ENCODE data around the gene MUC13. TPM values are rescaled to one million over a fixed set of nuclear protein-coding genes. Genes with fewer than 3 reads are reported as not detected.

The MUC13 gene
- total RNA-seq, 4 donors from 2014 or later: 37.8 to 700 (median 401) TPM

DNA sequence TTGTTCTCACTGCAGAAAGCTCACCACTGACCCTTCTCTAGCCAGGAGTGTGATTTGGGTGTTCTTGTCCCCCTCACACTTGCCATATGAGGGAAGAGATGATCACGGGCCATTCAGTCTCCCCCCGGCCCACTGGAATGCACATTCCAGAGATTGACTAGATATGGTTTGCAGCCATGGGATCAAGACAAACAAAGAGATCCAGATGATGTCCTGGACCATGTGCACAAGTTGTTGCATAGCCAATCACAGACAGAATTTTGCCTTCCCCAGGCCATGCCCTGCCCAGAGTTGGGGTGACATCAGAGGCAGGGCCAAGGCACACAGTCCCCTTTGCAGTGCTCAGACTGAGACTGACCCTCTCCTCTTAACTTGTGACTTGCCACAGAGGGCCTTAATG is 14.8 kb downstream of the MUC13 start:
- Histone ChIP-seq H3K27ac (no peak overlapping the region), H3K36me3 (peaks cover 0 to 19% (median 9%) of the 10 kb centered on the region in 4 donors), H3K4me3 (no peak overlapping the region), H3K4me1 (no peaks in the 10 kb centered on the region), H3K9me3 (no peaks in the 10 kb centered on the region), H3K27me3 (no peaks in the 10 kb centered on the region)
- DNase-seq: no peak
- in situ Hi-C loops (cut with MboI; ENCODE audit: low pct_ligation_motif_present in 1 of 4, low pct_unique_long_range_greater_than_20kb in 1 of 4, low sequenced_read_pairs in 3 of 4): loop anchor here (10.0 to 25.0 kb wide), 4 partner anchors 65 to 515 kb away; no protein-coding TSS in a partner anchor
- intact Hi-C loops (cut with DNase I; ENCODE audit: low total_unique reads): loop anchor here (10.0 kb wide), 1 partner anchor 515 kb away; no protein-coding TSS in a partner anchor
- TF ChIP-seq EP300 (IDR thresholded peaks at IDR 0.05; ENCODE audit: low read depth) (no peak), POLR2AphosphoS5 (IDR thresholded peaks at IDR 0.05) (peak in 1 of 3 donors; percentile 24)
- WGBS, 2 donors (ENCODE audit: low coverage in 1 of 2): 79% methylated on average over 2 of the region's 2 CpGs; no CpG with 5 or more reads in 1 of the 2 donors

DNA sequence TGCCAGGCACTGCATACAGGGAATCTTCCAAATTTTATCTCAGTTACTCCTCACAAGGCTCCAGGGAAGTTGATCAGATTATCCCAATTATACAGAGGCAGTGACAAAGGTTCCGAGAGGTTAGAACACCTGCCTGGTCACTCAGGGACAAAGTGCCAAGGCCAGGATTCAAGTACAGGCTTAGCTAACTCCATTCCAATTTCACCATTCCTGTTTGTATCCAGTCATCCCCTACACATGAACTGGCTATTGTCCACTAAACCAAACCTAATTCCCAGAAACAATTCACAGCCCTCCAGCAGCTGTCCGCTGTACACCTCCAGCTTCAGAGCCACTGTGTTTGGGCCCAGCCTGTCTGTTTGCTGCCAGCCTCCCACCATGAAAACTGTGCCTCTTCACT is 16.0 kb downstream of the MUC13 start:
- H3K4me1 ChIP-seq: no peaks in the 10 kb centered on the region
- 95 to 100% methylated on average over 1 to 2 of the region's 2 CpGs for WGBS, 2 donors (ENCODE audit: low coverage in 1 of 2)
- no peak overlapping the region for H3K27ac ChIP-seq
- H3K36me3 ChIP-seq: peaks cover 0 to 20% (median 6%) of the 10 kb centered on the region in 4 donors
- in situ Hi-C loops (cut with MboI; ENCODE audit: low pct_ligation_motif_present in 1 of 4, low pct_unique_long_range_greater_than_20kb in 1 of 4, low sequenced_read_pairs in 3 of 4) (loop anchor here in 3 of 4 donors (25.0 kb wide), 2 partner anchors 331 to 356 kb away; no protein-coding TSS in a partner anchor), intact Hi-C loops (cut with DNase I; ENCODE audit: low total_unique reads) (no loop called here)
- no peaks in the 10 kb centered on the region for H3K9me3 ChIP-seq
- no peak for TF ChIP-seq POLR2AphosphoS5 (IDR thresholded peaks at IDR 0.05)
- TF ChIP-seq POLR2A (IDR thresholded peaks at IDR 0.05): no peak
- no peak for DNase-seq
- no peak overlapping the region for H3K4me3 ChIP-seq
- H3K27me3 ChIP-seq: no peaks in the 10 kb centered on the region

DNA sequence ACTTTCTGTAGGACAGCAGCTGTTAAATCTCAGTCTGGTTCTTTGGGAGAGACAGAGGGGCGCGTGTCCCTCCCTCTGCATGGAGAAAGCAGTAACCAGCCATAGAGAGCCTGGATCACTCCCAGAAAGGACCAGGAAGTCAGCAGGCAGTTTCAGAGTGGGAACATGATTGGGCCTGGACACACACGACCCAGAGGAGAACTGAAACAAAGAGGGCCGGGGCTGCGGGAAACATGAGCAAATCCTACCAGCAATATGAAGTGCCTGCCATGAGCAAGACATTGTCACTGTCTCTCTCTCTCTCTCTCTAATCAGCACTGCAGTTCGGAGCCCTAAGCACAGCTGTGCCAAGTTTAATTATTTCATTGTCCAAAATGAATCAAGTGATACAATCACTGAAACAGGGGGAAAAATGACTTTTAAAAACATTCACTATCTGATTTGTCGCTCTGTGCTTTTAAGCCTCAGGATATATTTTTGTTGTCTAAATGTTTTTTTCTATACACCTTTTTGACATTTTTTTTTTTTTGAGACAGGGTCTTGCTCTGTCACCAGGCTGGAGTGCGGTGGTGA is 17.6 kb downstream of the MUC13 start:
- DNase-seq: no peak
- Histone ChIP-seq H3K4me3 (no peak overlapping the region), H3K4me1 (no peaks in the 10 kb centered on the region), H3K27me3 (no peaks in the 10 kb centered on the region), H3K36me3 (peaks cover 0 to 32% (median 3%) of the 10 kb centered on the region in 4 donors), H3K27ac (no peak overlapping the region), H3K9me3 (no peaks in the 10 kb centered on the region)
- in situ Hi-C loops (cut with MboI; ENCODE audit: low pct_ligation_motif_present in 1 of 4, low pct_unique_long_range_greater_than_20kb in 1 of 4, low sequenced_read_pairs in 3 of 4): loop anchor here in 3 of 4 donors (25.0 kb wide), 2 partner anchors 330 to 355 kb away; no protein-coding TSS in a partner anchor
- intact Hi-C loops (cut with DNase I; ENCODE audit: low total_unique reads): no loop called here
- TF ChIP-seq EP300 (IDR thresholded peaks at IDR 0.05; ENCODE audit: low read depth) (no peak), POLR2AphosphoS5 (IDR thresholded peaks at IDR 0.05) (no peak), POLR2A (IDR thresholded peaks at IDR 0.05) (no peak)
- TF ChIP-seq, protein P1, sequence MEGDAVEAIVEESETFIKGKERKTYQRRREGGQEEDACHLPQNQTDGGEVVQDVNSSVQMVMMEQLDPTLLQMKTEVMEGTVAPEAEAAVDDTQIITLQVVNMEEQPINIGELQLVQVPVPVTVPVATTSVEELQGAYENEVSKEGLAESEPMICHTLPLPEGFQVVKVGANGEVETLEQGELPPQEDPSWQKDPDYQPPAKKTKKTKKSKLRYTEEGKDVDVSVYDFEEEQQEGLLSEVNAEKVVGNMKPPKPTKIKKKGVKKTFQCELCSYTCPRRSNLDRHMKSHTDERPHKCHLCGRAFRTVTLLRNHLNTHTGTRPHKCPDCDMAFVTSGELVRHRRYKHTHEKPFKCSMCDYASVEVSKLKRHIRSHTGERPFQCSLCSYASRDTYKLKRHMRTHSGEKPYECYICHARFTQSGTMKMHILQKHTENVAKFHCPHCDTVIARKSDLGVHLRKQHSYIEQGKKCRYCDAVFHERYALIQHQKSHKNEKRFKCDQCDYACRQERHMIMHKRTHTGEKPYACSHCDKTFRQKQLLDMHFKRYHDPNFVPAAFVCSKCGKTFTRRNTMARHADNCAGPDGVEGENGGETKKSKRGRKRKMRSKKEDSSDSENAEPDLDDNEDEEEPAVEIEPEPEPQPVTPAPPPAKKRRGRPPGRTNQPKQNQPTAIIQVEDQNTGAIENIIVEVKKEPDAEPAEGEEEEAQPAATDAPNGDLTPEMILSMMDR (IDR thresholded peaks at IDR 0.05): no peak
- WGBS, 2 donors (ENCODE audit: low coverage in 1 of 2): 69 to 72% methylated on average over 8 of the region's 8 CpGs

DNA sequence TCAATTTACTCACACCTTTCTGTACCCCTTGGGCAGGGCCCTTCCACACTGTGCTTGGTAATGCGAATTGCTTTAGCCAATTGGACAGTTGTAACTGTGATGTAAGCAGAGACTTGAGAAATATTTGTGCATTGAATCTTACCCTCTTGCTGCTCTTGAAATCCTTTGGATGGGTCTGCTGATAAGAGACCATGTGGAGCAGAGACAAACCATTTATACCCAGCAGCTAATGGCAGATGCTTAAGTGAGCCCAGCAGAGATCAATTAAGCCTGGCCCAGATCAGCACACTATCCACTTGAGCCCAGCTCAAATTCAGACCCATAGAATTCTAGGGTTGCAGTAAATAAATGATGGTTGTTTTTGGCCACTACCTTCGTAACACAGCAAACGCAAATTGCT is 19.3 kb downstream of the MUC13 start:
- H3K27me3 ChIP-seq: no peaks in the 10 kb centered on the region
- H3K36me3 ChIP-seq: peaks cover 0 to 25% (median 2%) of the 10 kb centered on the region in 4 donors
- no peak for TF ChIP-seq EP300 (IDR thresholded peaks at IDR 0.05; ENCODE audit: low read depth)
- TF ChIP-seq POLR2A (IDR thresholded peaks at IDR 0.05): no peak
- TF ChIP-seq POLR2AphosphoS5 (IDR thresholded peaks at IDR 0.05): peak in 1 of 3 donors; percentile 22
- TF ChIP-seq, protein P1 (IDR thresholded peaks at IDR 0.05): no peak
- WGBS, 2 donors (ENCODE audit: low coverage in 1 of 2): 93 to 100% methylated on average over 2 to 3 of the region's 3 CpGs
- no peak for DNase-seq
- H3K27ac ChIP-seq: no peak overlapping the region
- in situ Hi-C loops (cut with MboI; ENCODE audit: low pct_ligation_motif_present in 1 of 4, low pct_unique_long_range_greater_than_20kb in 1 of 4, low sequenced_read_pairs in 3 of 4): loop anchor here in 3 of 4 donors (25.0 kb wide), 2 partner anchors 328 to 353 kb away; no protein-coding TSS in a partner anchor
- H3K4me3 ChIP-seq: no peak overlapping the region
- no peaks in the 10 kb centered on the region for H3K4me1 ChIP-seq
- no peaks in the 10 kb centered on the region for H3K9me3 ChIP-seq
- intact Hi-C loops (cut with DNase I; ENCODE audit: low total_unique reads): no loop called here

DNA sequence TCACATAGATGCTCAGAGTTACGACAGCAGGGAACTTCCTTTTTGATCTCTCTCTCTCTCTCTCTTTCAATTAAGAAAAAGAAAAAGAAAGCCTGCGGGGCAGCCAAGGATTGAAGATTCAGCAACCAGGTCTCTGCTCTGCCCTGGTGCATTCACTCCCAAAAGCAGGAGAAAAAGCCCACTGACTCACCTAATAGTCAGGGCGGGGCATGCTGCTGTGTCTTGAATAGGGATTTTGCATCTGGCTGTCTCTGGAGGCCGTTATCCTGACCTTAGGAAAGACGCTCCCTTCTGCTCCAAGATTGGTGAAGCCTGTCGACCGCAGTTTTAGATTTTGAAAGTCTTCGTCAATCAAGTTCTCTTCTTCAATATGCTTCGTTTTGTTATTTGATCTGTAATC is 26.6 kb downstream of the MUC13 start:
- TF ChIP-seq, protein P1 (IDR thresholded peaks at IDR 0.05): no peak
- Histone ChIP-seq H3K9me3 (no peaks in the 10 kb centered on the region), H3K4me1 (no peaks in the 10 kb centered on the region), H3K4me3 (no peak overlapping the region), H3K27me3 (no peaks in the 10 kb centered on the region), H3K36me3 (peaks cover 0 to 40% (median 11%) of the 10 kb centered on the region in 4 donors), H3K27ac (no peak overlapping the region)
- in situ Hi-C loops (cut with MboI; ENCODE audit: low pct_ligation_motif_present in 1 of 4, low pct_unique_long_range_greater_than_20kb in 1 of 4, low sequenced_read_pairs in 3 of 4): loop anchor here in 3 of 4 donors (25.0 kb wide), 2 partner anchors 321 to 346 kb away; no protein-coding TSS in a partner anchor
- WGBS, 2 donors (ENCODE audit: low coverage in 1 of 2): 70 to 82% methylated on average over 3 to 9 of the region's 9 CpGs
- intact Hi-C loops (cut with DNase I; ENCODE audit: low total_unique reads): loop anchor here (10.0 kb wide), 1 partner anchor 343 kb away; no protein-coding TSS in a partner anchor
- DNase-seq: no peak

Measured in transverse colon (tissue), 4 donors.